C4-2B (cell line): ENCODE measurements around the gene BTBD16.

Experiments
- H3K27ac ChIP-seq: fragments of 450-650 bp; 2 replicates; pipeline ENCODE4 v1.5.1; 2017
- ZFX ChIP-seq: fragments of 450-650 bp; IDR thresholded peaks from 2 replicates; pipeline ENCODE4 v1.6.1; 2017
- TF ChIP-seq, protein P1 (sequence below): fragments of 450-650 bp; conservative IDR thresholded peaks from 2 replicates; pipeline ENCODE4 v1.5.1; 2017; ENCODE audit warnings: mild to moderate bottlenecking

Gene BTBD16

GRCh38 chr10:122277526-122278136 lies 6.5 kb downstream of the BTBD16 start:
- TF ChIP-seq ZFX = no peak
- TF ChIP-seq, protein P1, sequence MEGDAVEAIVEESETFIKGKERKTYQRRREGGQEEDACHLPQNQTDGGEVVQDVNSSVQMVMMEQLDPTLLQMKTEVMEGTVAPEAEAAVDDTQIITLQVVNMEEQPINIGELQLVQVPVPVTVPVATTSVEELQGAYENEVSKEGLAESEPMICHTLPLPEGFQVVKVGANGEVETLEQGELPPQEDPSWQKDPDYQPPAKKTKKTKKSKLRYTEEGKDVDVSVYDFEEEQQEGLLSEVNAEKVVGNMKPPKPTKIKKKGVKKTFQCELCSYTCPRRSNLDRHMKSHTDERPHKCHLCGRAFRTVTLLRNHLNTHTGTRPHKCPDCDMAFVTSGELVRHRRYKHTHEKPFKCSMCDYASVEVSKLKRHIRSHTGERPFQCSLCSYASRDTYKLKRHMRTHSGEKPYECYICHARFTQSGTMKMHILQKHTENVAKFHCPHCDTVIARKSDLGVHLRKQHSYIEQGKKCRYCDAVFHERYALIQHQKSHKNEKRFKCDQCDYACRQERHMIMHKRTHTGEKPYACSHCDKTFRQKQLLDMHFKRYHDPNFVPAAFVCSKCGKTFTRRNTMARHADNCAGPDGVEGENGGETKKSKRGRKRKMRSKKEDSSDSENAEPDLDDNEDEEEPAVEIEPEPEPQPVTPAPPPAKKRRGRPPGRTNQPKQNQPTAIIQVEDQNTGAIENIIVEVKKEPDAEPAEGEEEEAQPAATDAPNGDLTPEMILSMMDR = no peak
- H3K27ac ChIP-seq = no peak overlapping the region

DNA sequence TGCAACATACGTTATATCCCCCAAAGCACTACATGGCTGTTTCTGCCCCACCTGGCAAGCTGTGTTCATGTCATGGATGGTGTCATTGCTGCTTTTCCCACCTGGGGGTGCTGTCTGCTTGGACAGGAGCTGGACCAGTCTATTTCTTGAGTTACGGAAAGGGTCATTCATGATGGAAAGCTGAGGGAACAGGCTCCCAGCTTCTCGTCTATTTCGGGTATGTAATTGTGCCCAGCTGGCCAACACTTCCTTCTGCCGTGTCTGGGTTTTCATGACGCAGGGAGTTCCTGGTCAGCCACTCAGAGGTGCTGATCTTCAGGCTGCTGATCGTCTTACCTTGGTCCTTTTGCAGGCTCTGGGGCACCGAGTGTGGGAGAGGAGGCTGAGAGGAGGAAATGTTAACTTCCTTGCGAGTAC lies 8.6 kb downstream of the BTBD16 start:
- no peak for TF ChIP-seq ZFX
- TF ChIP-seq, protein P1 = peak; percentile 75
- no peak overlapping the region for H3K27ac ChIP-seq

GRCh38 chr10:122280156-122280555 lies 9.1 kb downstream of the BTBD16 start:
- TF ChIP-seq, protein P1 = no peak
- no peak for TF ChIP-seq ZFX
- H3K27ac ChIP-seq = no peak overlapping the region

DNA sequence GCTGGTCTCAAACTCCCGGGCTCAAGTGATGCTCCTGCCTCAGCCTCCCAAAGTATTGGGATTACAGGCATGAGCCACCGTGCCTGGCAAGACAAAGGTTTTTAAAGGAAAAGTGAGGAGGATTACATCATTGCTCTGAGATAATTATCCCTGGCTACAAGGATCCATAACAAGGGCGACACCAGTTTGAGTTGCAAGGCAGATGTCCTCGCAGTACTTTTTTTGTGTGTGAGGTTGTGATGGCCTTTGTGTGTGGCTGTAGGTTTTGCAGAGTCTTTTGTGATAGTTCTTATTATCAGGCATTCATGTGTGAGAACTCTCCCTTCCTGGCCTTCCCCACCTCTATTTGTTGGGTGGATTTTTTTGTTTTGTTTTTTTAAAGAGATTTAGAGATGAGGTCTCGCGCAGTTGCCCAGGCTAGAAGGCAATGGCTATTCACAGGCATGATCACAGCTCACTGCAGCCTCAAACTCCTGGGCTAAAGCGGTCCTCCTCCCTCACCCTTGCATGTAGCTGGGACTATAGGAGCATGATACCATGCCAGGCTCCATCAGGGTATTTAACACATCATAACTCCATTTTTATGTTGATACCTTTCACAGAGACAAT lies 10.0 kb downstream of the BTBD16 start:
- TF ChIP-seq ZFX = no peak
- TF ChIP-seq, protein P1 = no peak
- no peak overlapping the region for H3K27ac ChIP-seq

- TF ChIP-seq ZFX = no peak
- TF ChIP-seq, protein P1 = no peak
These were observed 10.7 kb downstream of the BTBD16 start for GRCh38 chr10:122281751-122282150.

GRCh38 chr10:122282253-122282671 lies 11.2 kb downstream of the BTBD16 start:
- no peak overlapping the region for H3K27ac ChIP-seq
- TF ChIP-seq, protein P1 = no peak
- TF ChIP-seq ZFX = no peak

More at GRCh38 chr10:122281751-122282150, 10.7 kb downstream of the BTBD16 start:
- H3K27ac ChIP-seq = no peak overlapping the region

DNA sequence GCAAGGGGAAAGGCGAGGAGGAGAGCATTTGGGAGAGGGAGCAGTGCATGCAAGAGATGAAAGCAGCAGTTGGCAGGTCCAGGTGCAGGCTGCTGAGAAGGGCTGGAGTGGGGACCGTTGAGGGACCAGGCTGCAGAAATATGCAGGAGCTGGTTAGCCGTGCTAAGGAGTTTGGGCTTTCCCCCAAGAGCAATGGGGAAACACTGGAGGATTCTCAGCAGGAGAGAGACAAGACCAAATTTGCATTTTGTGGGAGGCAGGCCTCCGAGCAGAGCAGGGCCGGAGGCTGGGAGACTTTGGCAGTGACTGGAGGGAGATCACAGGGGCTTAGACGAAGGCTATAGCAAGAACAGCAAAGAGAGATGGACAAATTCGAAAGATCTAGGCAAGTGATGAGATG lies 11.8 kb downstream of the BTBD16 start:
- no peak overlapping the region for H3K27ac ChIP-seq
- TF ChIP-seq ZFX = no peak
- TF ChIP-seq, protein P1 = no peak
